Activated naive CD4-positive, alpha-beta T cell treated with anti-CD3 and anti-CD28 coated beads, Interleukin-2, amount 50 U/mL, for 72 hours (primary cell): ENCODE results near the gene EXOSC2. TPM values are rescaled to one million over a fixed set of nuclear protein-coding genes. Genes with fewer than 3 reads are reported as not detected.

Experiments
- ATAC-seq, 2 donors: fragments of 150-1000 bp; cut with Tn5 transposase; 2 replicates each; pipeline ENCODE4 v1.10.0; 2021; ENCODE audit warnings: mild to moderate bottlenecking in 2 of 2, moderate library complexity in 2 of 2
- DNase-seq, 2 donors: peaks; one replicate each; pipeline ENCODE4 v3.0.0; 2021 to 2022; ENCODE audit warnings: low spot score in 2 of 2
- H3K27ac Mint-ChIP-seq, 2 donors: one replicate each; pipeline ENCODE4 v1.8.0; 2022; ENCODE audit warnings: mild to moderate bottlenecking in 2 of 2, mixed read lengths in 2 of 2
- H3K36me3 Mint-ChIP-seq, 2 donors: one replicate each; pipeline ENCODE4 v1.8.0; 2022; ENCODE audit warnings: mixed read lengths in 2 of 2
- H3K9me3 Mint-ChIP-seq, 2 donors: one replicate each; pipeline ENCODE4 v1.8.0; 2022; ENCODE audit warnings: mixed read lengths in 2 of 2
- total RNA-seq, 2 donors: library from RNA; stranded (reverse); gene quantifications; one replicate each; pipeline ENCODE4 v1.2.3, GENCODE V29; 2022

EXOSC2 gene
- total RNA-seq: 10 to 100 TPM; 68.8 to 84.8 TPM

GRCh38 chr9:130693426-130694191 lies at the start of gene EXOSC2:
EXOSC2 (plus strand) TSS chr9:130693780; CDS start chr9:130693792, 12 bp downstream.
- ATAC-seq (peak; percentile 99), DNase-seq (peak; percentile 85 to 92)
- H3K9me3 Mint-ChIP-seq: no peaks in the 10 kb centered on the region
- H3K36me3 Mint-ChIP-seq: peaks cover 39 to 55% of the 10 kb centered on the region in 2 donors
- H3K27ac Mint-ChIP-seq: peak within 1 kb of the TSS; percentile 94 to 97

- DNase-seq (no peak), ATAC-seq (no peak)
- peaks cover 0 to 9% of the 10 kb centered on the region in 2 donors for H3K36me3 Mint-ChIP-seq
- H3K9me3 Mint-ChIP-seq: peaks cover 2 to 4% of the 10 kb centered on the region in 2 donors
- H3K27ac Mint-ChIP-seq: no peak overlapping the region
Measured at GRCh38 chr9:130651221-130651620, 42.4 kb upstream of the EXOSC2 start.

- ATAC-seq (no peak), DNase-seq (no peak)
- H3K9me3 Mint-ChIP-seq: no peaks in the 10 kb centered on the region
- H3K36me3 Mint-ChIP-seq: peaks cover 0 to 4% of the 10 kb centered on the region in 2 donors
- no peak overlapping the region for H3K27ac Mint-ChIP-seq
Measured at GRCh38 chr9:130651752-130652151, 41.8 kb upstream of the EXOSC2 start.

GRCh38 chr9:130654879-130655278 lies 38.7 kb upstream of the EXOSC2 start:
- ATAC-seq: no peak
- no peak for DNase-seq
- Mint-ChIP-seq H3K27ac (no peak overlapping the region), H3K9me3 (no peaks in the 10 kb centered on the region), H3K36me3 (no peaks in the 10 kb centered on the region)

GRCh38 chr9:130658893-130659698 lies 34.5 kb upstream of the EXOSC2 start:
- H3K36me3 Mint-ChIP-seq: no peaks in the 10 kb centered on the region
- no peak overlapping the region for H3K27ac Mint-ChIP-seq
- no peaks in the 10 kb centered on the region for H3K9me3 Mint-ChIP-seq

GRCh38 chr9:130659699-130660248 lies 33.8 kb upstream of the EXOSC2 start:
- no peak for DNase-seq
- no peak overlapping the region for H3K27ac Mint-ChIP-seq
- H3K9me3 Mint-ChIP-seq: no peaks in the 10 kb centered on the region
- no peak for ATAC-seq
- no peaks in the 10 kb centered on the region for H3K36me3 Mint-ChIP-seq

More at GRCh38 chr9:130658893-130659698, 34.5 kb upstream of the EXOSC2 start:
- ATAC-seq (no peak), DNase-seq (no peak)

- DNase-seq: no peak
- Mint-ChIP-seq H3K27ac (no peak overlapping the region), H3K36me3 (peaks cover 0 to 2% of the 10 kb centered on the region in 2 donors), H3K9me3 (no peaks in the 10 kb centered on the region)
- ATAC-seq: no peak
Measured at GRCh38 chr9:130660326-130660682, 33.3 kb upstream of the EXOSC2 start.

GRCh38 chr9:130660683-130661450 lies 32.7 kb upstream of the EXOSC2 start:
- H3K9me3 Mint-ChIP-seq: no peaks in the 10 kb centered on the region
- no peak overlapping the region for H3K27ac Mint-ChIP-seq
- DNase-seq (no peak), ATAC-seq (no peak)
- peaks cover 0 to 5% of the 10 kb centered on the region in 2 donors for H3K36me3 Mint-ChIP-seq

- DNase-seq (no peak), ATAC-seq (no peak)
- Mint-ChIP-seq H3K27ac (no peak overlapping the region), H3K36me3 (peaks cover 0 to 5% of the 10 kb centered on the region in 2 donors), H3K9me3 (no peaks in the 10 kb centered on the region)
Measured at GRCh38 chr9:130661451-130662098, 32.0 kb upstream of the EXOSC2 start.

- Mint-ChIP-seq H3K36me3 (peaks cover 0 to 5% of the 10 kb centered on the region in 2 donors), H3K9me3 (no peaks in the 10 kb centered on the region), H3K27ac (no peak overlapping the region)
- DNase-seq (no peak), ATAC-seq (peak; percentile 9 to 11)
Measured at GRCh38 chr9:130662099-130662969, 31.2 kb upstream of the EXOSC2 start.

GRCh38 chr9:130662970-130663257 lies 30.7 kb upstream of the EXOSC2 start:
- DNase-seq (no peak), ATAC-seq (peak; percentile 7 to 14)
- H3K27ac Mint-ChIP-seq: no peak overlapping the region
- peaks cover 0 to 5% of the 10 kb centered on the region in 2 donors for H3K36me3 Mint-ChIP-seq
- H3K9me3 Mint-ChIP-seq: no peaks in the 10 kb centered on the region

- DNase-seq (no peak), ATAC-seq (peak; percentile 14 to 55)
- Mint-ChIP-seq H3K27ac (no peak overlapping the region), H3K9me3 (no peaks in the 10 kb centered on the region), H3K36me3 (peaks cover 0 to 5% of the 10 kb centered on the region in 2 donors)
Measured at GRCh38 chr9:130663258-130663976, 30.2 kb upstream of the EXOSC2 start.

GRCh38 chr9:130663977-130664250 lies 29.7 kb upstream of the EXOSC2 start:
- H3K27ac Mint-ChIP-seq: no peak overlapping the region

GRCh38 chr9:130664251-130665028 lies 29.1 kb upstream of the EXOSC2 start, which contains the start of gene PRDM12:
PRDM12 (plus strand) TSS chr9:130664594; CDS start chr9:130664654, 60 bp downstream.
- H3K36me3 Mint-ChIP-seq: peaks cover 0 to 5% of the 10 kb centered on the region in 2 donors
- no peaks in the 10 kb centered on the region for H3K9me3 Mint-ChIP-seq
- H3K27ac Mint-ChIP-seq: no peak within 1 kb of the TSS
- no peak for ATAC-seq
- no peak for DNase-seq

More at GRCh38 chr9:130663977-130664250, 29.7 kb upstream of the EXOSC2 start:
- no peaks in the 10 kb centered on the region for H3K9me3 Mint-ChIP-seq
- ATAC-seq: no peak
- H3K36me3 Mint-ChIP-seq: peaks cover 0 to 5% of the 10 kb centered on the region in 2 donors
- no peak for DNase-seq
